ENCODE measurements around the gene BICRAL. TPM values are rescaled to one million over a fixed set of nuclear protein-coding genes. Genes with fewer than 3 reads are reported as not detected.

BICRAL gene
- total and polyA plus RNA-seq, 2 of the 4 experiments (the other 2 are of a cell fraction) = 4.0 to 6.1 TPM

GRCh38 chr6:42916288-42916687 is 134.4 kb downstream of the BICRAL start:
- Histone ChIP-seq H2BK15ac (ENCODE audit: low read depth, low read length) (no peak overlapping the region), H2AK9ac (replicated peaks; ENCODE audit: low read depth, low read length, poor library complexity) (no peak overlapping the region), H3K4me2 (ENCODE audit: low read depth, low read length) (no peak overlapping the region), H2AFZ (replicated peaks; ENCODE audit: low read length, poor library complexity) (no peak overlapping the region), H3K56ac (ENCODE audit: extremely low read depth, insufficient read depth, low read length) (no peak overlapping the region), H3K14ac (replicated peaks; ENCODE audit: low read depth, low read length) (no peak overlapping the region), H4K8ac (ENCODE audit: low read depth in 2 of 2, low read length in 2 of 2) (no peak overlapping the region), H3K79me1 (ENCODE audit: low read depth in 1 of 2, low read length in 2 of 2) (no peaks in the 10 kb centered on the region), H3K27me3 (ENCODE audit: control insufficient read depth, insufficient read depth, low read length) (peaks cover 1% of the 10 kb centered on the region), H3K9ac (ENCODE audit: low read depth, low read length) (no peak overlapping the region), H4K91ac (ENCODE audit: insufficient read depth, low read depth, low read length) (no peak overlapping the region), H3K4ac (ENCODE audit: low read depth, low read length) (no peak overlapping the region), H4K20me1 (ENCODE audit: insufficient read depth, low read length) (no peaks in the 10 kb centered on the region), H3K18ac (ENCODE audit: low read depth, low read length) (no peak overlapping the region), H2BK20ac (ENCODE audit: low read depth, low read length) (no peak overlapping the region), H4K5ac (ENCODE audit: low read depth, low read length) (no peak overlapping the region), H2BK120ac (ENCODE audit: low read depth, low read length) (no peak overlapping the region), H3K4me3 (ENCODE audit: insufficient read depth, low read depth, low read length) (no peak overlapping the region), H3K9me1 (ENCODE audit: insufficient read depth, low read length) (no peaks in the 10 kb centered on the region), H3K23ac (ENCODE audit: low read depth, low read length) (no peak overlapping the region), H3K4me1 (ENCODE audit: control insufficient read depth, insufficient read depth, low read length) (peaks cover 2% of the 10 kb centered on the region; the same call in 1 of the 2 replicates), H3K27ac (ENCODE audit: insufficient read depth, low read length) (no peak overlapping the region), H2BK5ac (ENCODE audit: low read depth, low read length, poor library complexity, severe bottlenecking) (no peak overlapping the region), H3K36me3 (ENCODE audit: control insufficient read depth, insufficient read depth, low read length) (no peaks in the 10 kb centered on the region), H2AK5ac (ENCODE audit: low read depth, low read length) (no peak overlapping the region), H3K9me3 (ENCODE audit: control insufficient read depth, insufficient read depth, low read length) (no peaks in the 10 kb centered on the region)
- DNase-seq (no peak), ATAC-seq (ENCODE audit: low read depth) (no peak)
- in situ Hi-C loops (cut with MboI; ENCODE audit: low sequenced_read_pairs) (no loop called here), dilution Hi-C loops (cut with HindIII; ENCODE audit: low sequenced_read_pairs, unreplicated experiment) (no loop called here), intact Hi-C loops (cut with micrococcal nuclease) (no loop called here)
- CTCF ChIA-PET = no interaction called here
- POLR2A ChIA-PET (ENCODE audit: unreplicated experiment) = interaction anchor here (0.6 kb wide), 1 partner anchor 34 kb away, joined by 9 read pairs; no protein-coding TSS in a partner anchor
- BruUV-seq (replicated peaks) = no TSS peak
- TF ChIP-seq CEBPB (IDR thresholded peaks at IDR 0.05; ENCODE audit: low read depth, low read length) (no peak), SMC3 (IDR thresholded peaks at IDR 0.05; ENCODE audit: low read depth, low read length) (no peak)
- no CpG with 5 or more reads among the region's 1 CpG for WGBS, 2 experiments (ENCODE audit: extremely low coverage in 2 of 2, insufficient read length in 1 of 2)

Other genes starting within 250 kb of the BICRAL start
- 32.3 and 42.8 TPM in 2 replicates for gene UBR2, start 218.0 kb upstream of the BICRAL start, total RNA-seq (2012; rRNA removed)
- gene UBR2, start 218.0 kb upstream of the BICRAL start, polyA plus RNA-seq (2012; rRNA removed) = 6.3 and 7.7 TPM in 2 replicates
- gene PRPH2, start 59.5 kb upstream of the BICRAL start, total RNA-seq (2012; rRNA removed) = 0.83 and 1.1 TPM in 2 replicates
- gene PRPH2, start 59.5 kb upstream of the BICRAL start, polyA plus RNA-seq (2012; rRNA removed) = 0.90 and 1.0 TPM in 2 replicates
- gene TBCC, start 35.9 kb upstream of the BICRAL start, total RNA-seq (2012; rRNA removed) = 32.6 and 33.9 TPM in 2 replicates
- gene TBCC, start 35.9 kb upstream of the BICRAL start, polyA plus RNA-seq (2012; rRNA removed) = 20.2 and 23.0 TPM in 2 replicates
- 112 and 125 TPM in 2 replicates for gene RPL7L1, start 97.6 kb downstream of the BICRAL start, total RNA-seq (2012; rRNA removed)
- 31.3 and 43.0 TPM in 2 replicates for gene RPL7L1, start 97.6 kb downstream of the BICRAL start, polyA plus RNA-seq (2012; rRNA removed)
- gene PTCRA, start 134.0 kb downstream of the BICRAL start, total RNA-seq (2012; rRNA removed) = not detected in 2 replicates
- gene PTCRA, start 134.0 kb downstream of the BICRAL start, polyA plus RNA-seq (2012; rRNA removed) = not detected in 2 replicates
- gene CNPY3, start 147.4 kb downstream of the BICRAL start, total RNA-seq (2012; rRNA removed) = 13.3 and 15.3 TPM in 2 replicates
- gene CNPY3, start 147.4 kb downstream of the BICRAL start, polyA plus RNA-seq (2012; rRNA removed) = 39.2 and 39.8 TPM in 2 replicates
- gene GNMT, start 178.7 kb downstream of the BICRAL start, total RNA-seq (2012; rRNA removed) = not detected in 2 replicates
- gene GNMT, start 178.7 kb downstream of the BICRAL start, polyA plus RNA-seq (2012; rRNA removed) = 0.36 TPM in 1 of 2 replicates, not detected in the other
- 9.4 and 10.6 TPM in 2 replicates for gene PEX6, start 197.1 kb downstream of the BICRAL start, total RNA-seq (2012; rRNA removed)
- gene PEX6, start 197.1 kb downstream of the BICRAL start, polyA plus RNA-seq (2012; rRNA removed) = 9.6 and 10.4 TPM in 2 replicates
- 60.5 and 68.8 TPM in 2 replicates for gene PPP2R5D, start 202.5 kb downstream of the BICRAL start, total RNA-seq (2012; rRNA removed)
- 50.6 and 55.6 TPM in 2 replicates for gene PPP2R5D, start 202.5 kb downstream of the BICRAL start, polyA plus RNA-seq (2012; rRNA removed)
- gene MEA1, start 231.9 kb downstream of the BICRAL start, total RNA-seq (2012; rRNA removed) = 116 and 119 TPM in 2 replicates
- gene MEA1, start 231.9 kb downstream of the BICRAL start, polyA plus RNA-seq (2012; rRNA removed) = 126 TPM in 2 replicates
- 69.7 and 76.0 TPM in 2 replicates for gene KLHDC3, start 232.2 kb downstream of the BICRAL start, total RNA-seq (2012; rRNA removed)
- 50.5 and 57.1 TPM in 2 replicates for gene KLHDC3, start 232.2 kb downstream of the BICRAL start, polyA plus RNA-seq (2012; rRNA removed)
- gene RRP36, start 239.6 kb downstream of the BICRAL start, total RNA-seq (2012; rRNA removed) = 106 and 114 TPM in 2 replicates
- gene RRP36, start 239.6 kb downstream of the BICRAL start, polyA plus RNA-seq (2012; rRNA removed) = 54.3 and 55.1 TPM in 2 replicates